Smooth muscle cell (in vitro differentiated cells): ENCODE results near the gene ATP10D. TPM values are rescaled to one million over a fixed set of nuclear protein-coding genes. Genes with fewer than 3 reads are reported as not detected.
"Not testable (repeated sequence)": the region's sequence is repeated elsewhere in the genome, so short reads cannot be mapped to it uniquely, and the experiment has no call there.

Source experiments
- DNase-seq: peaks from one replicate; lab custom pipeline; 2025; ENCODE audit not compliant: unreplicated experiment; lab: John Stamatoyannopoulos, UW
- H2AFZ ChIP-seq: fragments of 200-600 bp; sonication (generic); 2 replicates; pipeline ENCODE4 v1.6.0; 2016; ENCODE audit warnings: antibody characterized with exemption, low read depth, mild to moderate bottlenecking
- H3F3A ChIP-seq: fragments of 200-600 bp; sonication (generic); 2 replicates; pipeline ENCODE4 v1.6.0; 2017; ENCODE audit warnings: antibody characterized with exemption, low read depth
- H3K27ac ChIP-seq: fragments of 200-600 bp; sonication (generic); 2 replicates; pipeline ENCODE4 v1.5.1; 2016; ENCODE audit warnings: low read depth, mild to moderate bottlenecking
- H3K27me3 ChIP-seq: fragments of 200-600 bp; sonication (generic); 2 replicates; pipeline ENCODE4 v1.6.1; 2016; ENCODE audit warnings: low read depth, mild to moderate bottlenecking
- H3K36me3 ChIP-seq: fragments of 200-600 bp; sonication (generic); 2 replicates; pipeline ENCODE4 v1.5.1; 2016; ENCODE audit warnings: low read depth
- H3K4me1 ChIP-seq: fragments of 200-600 bp; sonication (generic); 2 replicates; pipeline ENCODE4 v1.5.1; 2016; ENCODE audit warnings: low read depth
- H3K4me2 ChIP-seq: fragments of 200-600 bp; sonication (generic); 2 replicates; pipeline ENCODE4 v1.6.0; 2016; ENCODE audit warnings: mild to moderate bottlenecking
- H3K4me3 ChIP-seq: fragments of 200-600 bp; sonication (generic); 2 replicates; pipeline ENCODE4 v1.5.1; 2016; ENCODE audit warnings: mild to moderate bottlenecking
- H3K79me2 ChIP-seq: fragments of 200-600 bp; sonication (generic); 2 replicates; pipeline ENCODE4 v1.6.0; 2016; ENCODE audit warnings: low read depth, mild to moderate bottlenecking
- H3K9ac ChIP-seq: fragments of 200-600 bp; sonication (generic); 2 replicates; pipeline ENCODE4 v1.6.0; 2016; ENCODE audit warnings: low read depth
- H3K9me3 ChIP-seq: fragments of 200-600 bp; sonication (generic); replicated peaks from 2 replicates; pipeline ENCODE4 v1.5.1; 2016; ENCODE audit warnings: low read depth
- H4K20me1 ChIP-seq: fragments of 200-600 bp; sonication (generic); 2 replicates; pipeline ENCODE4 v1.6.0; 2016; ENCODE audit warnings: low read depth
- CTCF ChIP-seq: fragments of 200-600 bp; sonication (generic); IDR thresholded peaks from 2 replicates; pipeline ENCODE4 v1.5.1; 2017; ENCODE audit warnings: borderline replicate concordance, mild to moderate bottlenecking, antibody characterized with exemption; ENCODE audit not compliant: insufficient read depth, poor library complexity, severe bottlenecking
- WGBS: methylation state at CpG from one replicate; pipeline ENCODE4 v1.1.7; 2016; ENCODE audit warnings: low lambda C conversion rate; 5-methylcytosine and 5-hydroxymethylcytosine counted together
- polyA plus RNA-seq: library from polyadenylated mRNA; unstranded; fragments of >200 nt; fragmentation: Nextera tagmentation; extraction: Ambion mirVana; gene quantifications from 2 replicates; pipeline ENCODE4 v1.2.1, GENCODE V29; 2016
- total RNA-seq: library from RNA; depleted of rRNA; stranded (reverse); fragments of >200 nt; gene quantifications from 2 replicates; pipeline ENCODE4 v1.2.3, GENCODE V29; 2014

The ATP10D gene
- total and polyA plus RNA-seq, 2 experiments from 2014 or later: 8.6 to 28.4 TPM

- H3K4me1 ChIP-seq: peaks cover 15% of the 10 kb centered on the region
- H3K79me2 ChIP-seq: no peaks in the 10 kb centered on the region
- no peak overlapping the region for H3K4me2 ChIP-seq
- no peaks in the 10 kb centered on the region for H3F3A ChIP-seq
- H4K20me1 ChIP-seq: no peaks in the 10 kb centered on the region
- H3K27ac ChIP-seq: no peak overlapping the region
- no peak overlapping the region for H3K4me3 ChIP-seq
- 99% methylated on average over 5 of the region's 5 CpGs for WGBS
- DNase-seq: no peak
- H3K36me3 ChIP-seq: no peaks in the 10 kb centered on the region
- no peaks in the 10 kb centered on the region for H3K27me3 ChIP-seq
- TF ChIP-seq CTCF: no peak
- no peaks in the 10 kb centered on the region for H3K9me3 ChIP-seq
- H2AFZ ChIP-seq: no peak overlapping the region
- H3K9ac ChIP-seq: no peak overlapping the region
These were observed 50.6 kb downstream of the ATP10D start for GRCh38 chr4:47535567-47536147.

GRCh38 chr4:47536966-47537365 is 51.9 kb downstream of the ATP10D start:
- H3K27ac ChIP-seq: no peak overlapping the region
- DNase-seq: no peak
- no peaks in the 10 kb centered on the region for H4K20me1 ChIP-seq
- H3K4me3 ChIP-seq: no peak overlapping the region
- TF ChIP-seq CTCF: no peak
- no peak overlapping the region for H3K4me2 ChIP-seq
- no peak overlapping the region for H2AFZ ChIP-seq
- no peaks in the 10 kb centered on the region for H3K27me3 ChIP-seq
- H3K9ac ChIP-seq: no peak overlapping the region
- 0% methylated on average over 1 of the region's 1 CpG for WGBS
- no peaks in the 10 kb centered on the region for H3K9me3 ChIP-seq
- H3K4me1 ChIP-seq: peaks cover 2% of the 10 kb centered on the region
- H3K79me2 ChIP-seq: no peaks in the 10 kb centered on the region
- no peaks in the 10 kb centered on the region for H3F3A ChIP-seq
- H3K36me3 ChIP-seq: no peaks in the 10 kb centered on the region

GRCh38 chr4:47538111-47538824 is 53.2 kb downstream of the ATP10D start:
- H3K9me3 ChIP-seq: no peaks in the 10 kb centered on the region
- no peaks in the 10 kb centered on the region for H4K20me1 ChIP-seq
- DNase-seq: no peak
- H3K27ac ChIP-seq: no peak overlapping the region
- WGBS: 75% methylated on average over 3 of the region's 3 CpGs
- no peak overlapping the region for H3K4me3 ChIP-seq
- H3K27me3 ChIP-seq: no peaks in the 10 kb centered on the region
- H3K4me2 ChIP-seq: no peak overlapping the region
- H3K79me2 ChIP-seq: no peaks in the 10 kb centered on the region
- no peak overlapping the region for H2AFZ ChIP-seq
- no peak for TF ChIP-seq CTCF
- no peaks in the 10 kb centered on the region for H3K36me3 ChIP-seq
- no peaks in the 10 kb centered on the region for H3F3A ChIP-seq
- H3K4me1 ChIP-seq: no peaks in the 10 kb centered on the region
- H3K9ac ChIP-seq: no peak overlapping the region

- H3K27ac ChIP-seq: no peak overlapping the region
- no peak overlapping the region for H3K4me2 ChIP-seq
- no peak for TF ChIP-seq CTCF
- no peak overlapping the region for H2AFZ ChIP-seq
- no peaks in the 10 kb centered on the region for H4K20me1 ChIP-seq
- no peaks in the 10 kb centered on the region for H3K4me1 ChIP-seq
- WGBS: 95% methylated on average over 2 of the region's 2 CpGs
- H3K4me3 ChIP-seq: no peak overlapping the region
- no peaks in the 10 kb centered on the region for H3K9me3 ChIP-seq
- H3K9ac ChIP-seq: no peak overlapping the region
- no peaks in the 10 kb centered on the region for H3K27me3 ChIP-seq
- H3K36me3 ChIP-seq: no peaks in the 10 kb centered on the region
- no peaks in the 10 kb centered on the region for H3F3A ChIP-seq
- no peaks in the 10 kb centered on the region for H3K79me2 ChIP-seq
- no peak for DNase-seq
These were observed 53.7 kb downstream of the ATP10D start for GRCh38 chr4:47538825-47539154.

GRCh38 chr4:47542640-47543039 is 57.6 kb downstream of the ATP10D start:
- H4K20me1 ChIP-seq, H3K27me3 ChIP-seq, H3K79me2 ChIP-seq, H3K4me1 ChIP-seq, H3K27ac ChIP-seq, DNase-seq, H3K36me3 ChIP-seq, H3F3A ChIP-seq, H2AFZ ChIP-seq, H3K4me2 ChIP-seq, H3K4me3 ChIP-seq, H3K9me3 ChIP-seq, H3K9ac ChIP-seq: not testable (repeated sequence)
- WGBS: 78% methylated on average over 5 of the region's 5 CpGs
